GM19035 (cell line): ENCODE measurements around the gene FADS2.
A peak's percentile ranks its signal among the peaks of the same experiment; 100 is the strongest.

ENCODE experiments used
- ATAC-seq: cut with Tn5 transposase; IDR thresholded peaks from one replicate; pipeline ENCODE4 v1.9.1; 2021; ENCODE audit not compliant: unreplicated experiment

FADS2 gene

GRCh38 chr11:61795876-61796526 lies 32.1 kb upstream of the FADS2 start:
- ATAC-seq = no peak

GRCh38 chr11:61797263-61797944 lies 30.7 kb upstream of the FADS2 start:
- ATAC-seq = no peak

- ATAC-seq = no peak
Observed at GRCh38 chr11:61799665-61800284, 28.3 kb upstream of the FADS2 start.

GRCh38 chr11:61800331-61801281 lies 27.5 kb upstream of the FADS2 start:
- ATAC-seq = no peak

- ATAC-seq = no peak
Observed at GRCh38 chr11:61802605-61803004, 25.5 kb upstream of the FADS2 start.

GRCh38 chr11:61803889-61804647 lies 24.0 kb upstream of the FADS2 start:
- ATAC-seq = no peak

- no peak for ATAC-seq
Observed at GRCh38 chr11:61805146-61805545, 23.0 kb upstream of the FADS2 start.

- ATAC-seq = no peak
Observed at GRCh38 chr11:61806785-61807184, 21.3 kb upstream of the FADS2 start.

GRCh38 chr11:61810671-61811175 lies 17.4 kb upstream of the FADS2 start:
- no peak for ATAC-seq

GRCh38 chr11:61811831-61812230 lies 16.3 kb upstream of the FADS2 start:
- ATAC-seq = no peak

- no peak for ATAC-seq
Observed at GRCh38 chr11:61812736-61813411, 15.2 kb upstream of the FADS2 start.

- no peak for ATAC-seq
Observed at GRCh38 chr11:61814247-61814957, 13.7 kb upstream of the FADS2 start.

GRCh38 chr11:61814958-61815789 lies 12.9 kb upstream of the FADS2 start:
- ATAC-seq = peak; percentile 70

- ATAC-seq = peak; percentile 31
Observed at GRCh38 chr11:61815790-61816735, 12.0 kb upstream of the FADS2 start.

GRCh38 chr11:61816736-61817455 lies 11.2 kb upstream of the FADS2 start, which contains the start of gene FADS1:
Gene FADS1, minus strand, starts transcription at chr11:61817003. Its CDS starts 74 bp downstream, at chr11:61816929.
- peak; percentile 41 for ATAC-seq

- ATAC-seq = no peak
Observed at GRCh38 chr11:61817471-61818202, 10.5 kb upstream of the FADS2 start.
